DND-41 (cell line): Measurements from ENCODE around the gene PDE4A.
"Not testable (repeated sequence)": the region's sequence is repeated elsewhere in the genome, so short reads cannot be mapped to it uniquely, and the experiment has no call there.

Experiments
- ATAC-seq: fragments of 200-7000 bp; cut with Tn5 transposase; 3 replicates; pipeline ENCODE4 v1.9.1; 2021; ENCODE audit warnings: low read depth; ENCODE audit not compliant: insufficient read depth
- DNase-seq: peaks from one replicate; pipeline ENCODE4 v3.0.0-alpha.2; 2020
- H2AFZ ChIP-seq: 2 replicates; pipeline ENCODE4 v1.6.0; 2012; ENCODE audit warnings: low read depth, low read length
- H3K27ac ChIP-seq: 2 replicates; pipeline ENCODE4 v1.5.1; 2012; ENCODE audit warnings: low read length, inconsistent platforms
- H3K27me3 ChIP-seq: fragments of 200-600 bp; sonication (generic); 2 replicates; pipeline ENCODE4 v1.6.0; 2012; ENCODE audit warnings: low read length, mild to moderate bottlenecking, inconsistent platforms; ENCODE audit not compliant: insufficient read depth, poor library complexity
- H3K36me3 ChIP-seq: 2 replicates; pipeline ENCODE4 v1.5.1; 2012; ENCODE audit warnings: low read length, inconsistent platforms; ENCODE audit not compliant: insufficient read depth
- H3K4me1 ChIP-seq: 2 replicates; pipeline ENCODE4 v1.5.1; 2012; ENCODE audit warnings: mild to moderate bottlenecking, low read length; ENCODE audit not compliant: insufficient read depth
- H3K4me2 ChIP-seq: 2 replicates; pipeline ENCODE4 v1.6.0; 2012; ENCODE audit warnings: mild to moderate bottlenecking, moderate library complexity, low read length, inconsistent platforms; ENCODE audit not compliant: insufficient read depth
- H3K4me3 ChIP-seq, 2 experiments: fragments of 200-600 bp in 1 of 2; shearing (Covaris generic) in 1 of 2; 2 replicates each; pipeline ENCODE4 v1.5.1; 2012 to 2016; ENCODE audit warnings: inconsistent platforms in 2 of 2, low read length in 2 of 2, mild to moderate bottlenecking in 2 of 2, low read depth in 1 of 2, moderate library complexity in 1 of 2
- H3K79me2 ChIP-seq: 2 replicates; pipeline ENCODE4 v1.6.0; 2012; ENCODE audit warnings: low read length, inconsistent platforms; ENCODE audit not compliant: insufficient read depth
- H3K9ac ChIP-seq: 2 replicates; pipeline ENCODE4 v1.6.0; 2012; ENCODE audit warnings: low read depth, mild to moderate bottlenecking, inconsistent platforms, low read length, moderate library complexity
- H3K9me3 ChIP-seq: 2 replicates; pipeline ENCODE4 v1.5.1; 2012; ENCODE audit warnings: low read length, moderate library complexity, mild to moderate bottlenecking, inconsistent platforms; ENCODE audit not compliant: insufficient read depth, severe bottlenecking
- H4K20me1 ChIP-seq: 2 replicates; pipeline ENCODE4 v1.6.0; 2012; ENCODE audit warnings: low read length; ENCODE audit not compliant: insufficient read depth
- EZH2 ChIP-seq: IDR thresholded peaks from 3 replicates; pipeline ENCODE4 v1.6.1; 2012; ENCODE audit warnings: borderline replicate concordance, low read depth, mild to moderate bottlenecking, moderate library complexity, low read length, inconsistent platforms; ENCODE audit not compliant: severe bottlenecking
- TF ChIP-seq, protein P1 (sequence below): IDR thresholded peaks from 2 replicates; pipeline ENCODE4 v1.5.1; 2012; ENCODE audit warnings: borderline replicate concordance, low read length, moderate library complexity, mild to moderate bottlenecking; ENCODE audit not compliant: poor library complexity, severe bottlenecking; ENCODE audit errors: extremely low read depth

The PDE4A gene

GRCh38 chr19:10420444-10421239, at the start of gene PDE4A:
Gene PDE4A (plus strand): TSS chr19:10420538. CDS start chr19:10420765, 227 bp downstream.
- no peak for TF ChIP-seq EZH2
- TF ChIP-seq, protein P1, sequence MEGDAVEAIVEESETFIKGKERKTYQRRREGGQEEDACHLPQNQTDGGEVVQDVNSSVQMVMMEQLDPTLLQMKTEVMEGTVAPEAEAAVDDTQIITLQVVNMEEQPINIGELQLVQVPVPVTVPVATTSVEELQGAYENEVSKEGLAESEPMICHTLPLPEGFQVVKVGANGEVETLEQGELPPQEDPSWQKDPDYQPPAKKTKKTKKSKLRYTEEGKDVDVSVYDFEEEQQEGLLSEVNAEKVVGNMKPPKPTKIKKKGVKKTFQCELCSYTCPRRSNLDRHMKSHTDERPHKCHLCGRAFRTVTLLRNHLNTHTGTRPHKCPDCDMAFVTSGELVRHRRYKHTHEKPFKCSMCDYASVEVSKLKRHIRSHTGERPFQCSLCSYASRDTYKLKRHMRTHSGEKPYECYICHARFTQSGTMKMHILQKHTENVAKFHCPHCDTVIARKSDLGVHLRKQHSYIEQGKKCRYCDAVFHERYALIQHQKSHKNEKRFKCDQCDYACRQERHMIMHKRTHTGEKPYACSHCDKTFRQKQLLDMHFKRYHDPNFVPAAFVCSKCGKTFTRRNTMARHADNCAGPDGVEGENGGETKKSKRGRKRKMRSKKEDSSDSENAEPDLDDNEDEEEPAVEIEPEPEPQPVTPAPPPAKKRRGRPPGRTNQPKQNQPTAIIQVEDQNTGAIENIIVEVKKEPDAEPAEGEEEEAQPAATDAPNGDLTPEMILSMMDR, result peak; percentile 72
- ATAC-seq, result peak; percentile 33
- Histone ChIP-seq H3K36me3 (no peaks in the 10 kb centered on the region), H3K4me3 (peak within 1 kb of the TSS; percentile 7 to 59; a peak in 3 of 4 replicates), H2AFZ (peak within 1 kb of the TSS; percentile 28; the same call in 1 of the 2 replicates), H3K27ac (no peak within 1 kb of the TSS), H4K20me1 (peaks cover 30% of the 10 kb centered on the region), H3K9ac (peak within 1 kb of the TSS; percentile 54), H3K4me2 (peak within 1 kb of the TSS; percentile 74), H3K9me3 (no peaks in the 10 kb centered on the region), H3K4me1 (peaks cover 47% of the 10 kb centered on the region), H3K79me2 (no peaks in the 10 kb centered on the region), H3K27me3 (peaks cover 61% of the 10 kb centered on the region)
- DNase-seq, result peak; percentile 73

DNA sequence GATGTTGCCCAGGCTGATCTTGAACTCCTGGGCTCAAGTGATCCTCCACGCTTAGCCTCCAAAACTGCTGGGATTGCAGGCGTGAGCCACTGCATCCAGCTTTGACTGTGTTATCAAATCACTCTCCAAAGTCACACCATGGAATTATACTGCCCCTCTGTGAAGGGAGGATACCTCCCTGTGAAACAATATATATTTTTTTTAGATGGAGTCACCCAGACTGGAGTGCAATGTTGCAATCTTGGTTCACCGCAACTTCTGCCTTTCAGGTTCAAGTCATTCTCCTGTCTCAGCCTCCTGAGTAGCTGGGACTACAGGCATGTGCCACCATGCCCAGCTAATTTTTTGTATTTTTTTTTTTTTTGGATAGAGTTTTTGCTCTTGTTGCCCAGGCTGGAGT, 47.6 kb upstream of the PDE4A start:
- Histone ChIP-seq H3K36me3 (peaks cover 47% of the 10 kb centered on the region), H3K4me2 (no peak overlapping the region)
- TF ChIP-seq, protein P1, result no peak
- no peak for TF ChIP-seq EZH2

GRCh38 chr19:10374931-10375330, 45.4 kb upstream of the PDE4A start:
- H3K27me3 ChIP-seq, result no peaks in the 10 kb centered on the region
- no peak overlapping the region for H3K9ac ChIP-seq
- no peak overlapping the region for H3K4me3 ChIP-seq
- H3K36me3 ChIP-seq, result peaks cover 36% of the 10 kb centered on the region
- peaks cover 19% of the 10 kb centered on the region for H3K4me1 ChIP-seq
- no peak for DNase-seq
- H2AFZ ChIP-seq, result no peak overlapping the region
- peaks cover 16% of the 10 kb centered on the region for H3K79me2 ChIP-seq
- no peak for TF ChIP-seq EZH2
- TF ChIP-seq, protein P1, result no peak
- H4K20me1 ChIP-seq, result no peaks in the 10 kb centered on the region
- no peaks in the 10 kb centered on the region for H3K9me3 ChIP-seq
- no peak overlapping the region for H3K4me2 ChIP-seq
- no peak overlapping the region for H3K27ac ChIP-seq
- no peak for ATAC-seq

More for the DNA sequence above, 47.6 kb upstream of the PDE4A start:
- no peak overlapping the region for H3K27ac ChIP-seq
- no peak overlapping the region for H3K9ac ChIP-seq
- no peaks in the 10 kb centered on the region for H3K9me3 ChIP-seq
- H4K20me1 ChIP-seq, result no peaks in the 10 kb centered on the region
- no peak overlapping the region for H3K4me3 ChIP-seq
- ATAC-seq, result no peak
- no peaks in the 10 kb centered on the region for H3K4me1 ChIP-seq
- H3K27me3 ChIP-seq, result no peaks in the 10 kb centered on the region
- no peak overlapping the region for H2AFZ ChIP-seq
- 0 out of 2 replicates have a peak, but pooled peaks cover 3% of the 10 kb centered on the region for H3K79me2 ChIP-seq
- DNase-seq, result no peak

DNA sequence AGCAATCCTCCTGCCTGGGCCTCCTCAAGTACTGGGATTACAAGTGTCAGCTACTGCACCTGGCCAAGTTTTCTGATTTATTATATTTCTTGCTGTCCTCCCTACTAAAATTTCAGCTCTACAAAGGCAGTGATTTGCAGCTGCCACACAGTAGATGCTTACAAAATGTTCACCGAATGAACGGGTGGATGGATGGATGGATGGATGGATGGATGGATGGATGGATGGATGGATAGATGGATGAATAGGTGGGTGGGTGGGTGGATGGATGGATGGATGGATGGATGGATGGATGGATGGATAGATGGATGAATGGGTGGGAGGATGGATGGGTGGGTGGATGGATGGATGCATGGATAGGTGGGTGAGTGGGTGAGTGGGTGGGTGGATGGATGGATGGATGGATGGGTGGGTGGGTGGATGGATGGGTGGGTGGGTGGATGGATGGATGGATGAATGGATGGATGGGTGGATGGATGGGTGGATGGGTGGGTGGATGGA, 43.1 kb upstream of the PDE4A start:
- H3K36me3 ChIP-seq, result peaks cover 33% of the 10 kb centered on the region
- not testable (repeated sequence) for ATAC-seq, H3K4me2 ChIP-seq, H3K27ac ChIP-seq, H2AFZ ChIP-seq, H4K20me1 ChIP-seq, H3K9me3 ChIP-seq, DNase-seq, H3K27me3 ChIP-seq, H3K9ac ChIP-seq, H3K4me3 ChIP-seq
- H3K4me1 ChIP-seq, result peaks cover 27% of the 10 kb centered on the region
- H3K79me2 ChIP-seq, result peaks cover 25% of the 10 kb centered on the region
